Vagina (tissue), 2 donors: ENCODE data around the gene ARHGEF11.

Experiments used
- POLR2A ChIP-seq, 2 donors: fragments of 450-650 bp; IDR thresholded peaks; one replicate each; pipeline ENCODE4 v1.6.1; 2017; ENCODE audit warnings: antibody characterized with exemption in 2 of 2, mild to moderate bottlenecking in 2 of 2, moderate library complexity in 2 of 2
- TF ChIP-seq, protein P1 (sequence below), 3 experiments: fragments of 450-650 bp in 2 of 3; fragments of 200-600 bp in 1 of 3; sonication (generic) in 1 of 3; IDR thresholded peaks; one replicate each; pipeline ENCODE4 v1.5.1; 2017 to 2019; ENCODE audit warnings: antibody characterized with exemption in 3 of 3, mild to moderate bottlenecking in 2 of 3, moderate library complexity in 2 of 3

DNA sequence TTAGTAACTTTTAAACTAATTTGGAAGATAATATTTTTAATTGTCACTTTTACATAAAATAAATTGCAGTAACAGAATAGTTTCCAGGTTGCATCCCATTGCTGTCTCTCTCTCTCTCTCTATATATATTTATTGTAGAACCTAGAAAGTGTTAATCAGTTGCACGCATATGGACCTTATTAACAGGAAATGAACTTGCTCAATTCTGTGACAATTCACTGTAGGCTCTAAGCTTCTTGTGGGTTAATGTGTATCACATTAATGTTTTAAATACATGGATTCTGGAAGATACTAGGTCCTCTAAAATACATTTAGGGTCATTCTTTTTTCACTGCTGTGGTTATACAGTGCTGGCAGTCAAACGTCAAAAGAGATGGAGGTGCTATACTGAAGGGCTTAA lies 92.0 kb downstream of the ARHGEF11 start:
- TF ChIP-seq, protein P1, sequence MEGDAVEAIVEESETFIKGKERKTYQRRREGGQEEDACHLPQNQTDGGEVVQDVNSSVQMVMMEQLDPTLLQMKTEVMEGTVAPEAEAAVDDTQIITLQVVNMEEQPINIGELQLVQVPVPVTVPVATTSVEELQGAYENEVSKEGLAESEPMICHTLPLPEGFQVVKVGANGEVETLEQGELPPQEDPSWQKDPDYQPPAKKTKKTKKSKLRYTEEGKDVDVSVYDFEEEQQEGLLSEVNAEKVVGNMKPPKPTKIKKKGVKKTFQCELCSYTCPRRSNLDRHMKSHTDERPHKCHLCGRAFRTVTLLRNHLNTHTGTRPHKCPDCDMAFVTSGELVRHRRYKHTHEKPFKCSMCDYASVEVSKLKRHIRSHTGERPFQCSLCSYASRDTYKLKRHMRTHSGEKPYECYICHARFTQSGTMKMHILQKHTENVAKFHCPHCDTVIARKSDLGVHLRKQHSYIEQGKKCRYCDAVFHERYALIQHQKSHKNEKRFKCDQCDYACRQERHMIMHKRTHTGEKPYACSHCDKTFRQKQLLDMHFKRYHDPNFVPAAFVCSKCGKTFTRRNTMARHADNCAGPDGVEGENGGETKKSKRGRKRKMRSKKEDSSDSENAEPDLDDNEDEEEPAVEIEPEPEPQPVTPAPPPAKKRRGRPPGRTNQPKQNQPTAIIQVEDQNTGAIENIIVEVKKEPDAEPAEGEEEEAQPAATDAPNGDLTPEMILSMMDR (IDR thresholded peaks at IDR 0.05), result no peak
- TF ChIP-seq POLR2A (IDR thresholded peaks at IDR 0.05), result no peak
